ENCODE measurements around the gene DNAH11. TPM values are rescaled to one million over a fixed set of nuclear protein-coding genes. Genes with fewer than 3 reads are reported as not detected.

The DNAH11 gene
- total and polyA plus RNA-seq, 4 experiments from 2014 or later: 0.06 TPM; not detected in 3

DNA sequence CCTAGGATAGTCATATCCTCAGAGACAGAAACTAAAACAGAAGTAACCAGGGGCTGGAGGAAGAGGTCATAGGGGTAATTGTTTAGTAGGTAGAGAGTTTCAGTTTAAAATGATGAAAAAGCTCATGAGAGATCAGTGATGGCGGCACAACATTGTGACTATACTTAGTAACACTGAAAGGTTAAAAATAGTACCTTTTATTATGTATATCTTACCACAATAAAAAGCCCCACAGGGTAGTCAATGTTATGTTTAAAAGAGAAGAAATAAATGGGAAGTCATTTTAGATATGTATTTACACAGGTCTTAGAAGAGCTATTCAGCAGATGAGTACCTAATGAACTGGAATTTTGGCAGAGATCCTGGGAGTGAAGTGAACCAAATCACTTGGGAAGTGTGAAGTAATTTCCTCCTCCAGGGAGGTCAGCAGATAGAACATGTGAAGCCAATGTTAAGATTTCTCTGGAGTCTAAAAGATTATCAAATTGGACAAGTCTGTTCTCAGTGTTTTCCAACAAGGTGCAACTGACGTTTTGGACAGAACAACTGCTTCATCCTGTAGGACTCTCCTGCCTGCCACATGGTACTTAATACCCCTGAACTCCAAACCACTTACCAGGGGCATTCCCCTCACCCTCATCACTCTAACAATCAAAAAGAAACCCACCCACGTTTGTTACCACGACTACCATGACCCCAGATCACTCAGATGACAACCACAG, 396.5 kb downstream of the DNAH11 start:
- Histone ChIP-seq H3K27ac (ENCODE audit: low read depth, low read length) (no peak overlapping the region), H3K4me3 (ENCODE audit: low read length in 2 of 2) (no peak overlapping the region), H3K4me1 (ENCODE audit: insufficient read depth, low read length) (peaks cover 7% of the 10 kb centered on the region), H3K27me3 (ENCODE audit: insufficient read depth, low read length) (no peaks in the 10 kb centered on the region), H3K36me3 (ENCODE audit: insufficient read depth, low read length) (no peaks in the 10 kb centered on the region), H3K9me3 (ENCODE audit: control insufficient read depth in 1 of 2, low read length in 2 of 2) (no peaks in the 10 kb centered on the region)
- Mint-ChIP-seq H3K27me3 (no peaks in the 10 kb centered on the region), H3K4me1 (peaks cover under 1 to 23% (median 10%) of the 10 kb centered on the region in 4 donors), H3K36me3 (peaks cover 0 to 3% of the 10 kb centered on the region in 2 donors), H3K4me3 (no peak overlapping the region), H3K27ac (no peak overlapping the region), H3K9me3 (peaks cover 0 to 3% (median 0%) of the 10 kb centered on the region in 8 donors)
- intact Hi-C loops (cut with micrococcal nuclease): no loop called here
- CTCF ChIA-PET (ENCODE audit: partially characterized antibody): no interaction called here
- POLR2A ChIA-PET (ENCODE audit: partially characterized antibody): no interaction called here
- DNase-seq: no peak

DNA sequence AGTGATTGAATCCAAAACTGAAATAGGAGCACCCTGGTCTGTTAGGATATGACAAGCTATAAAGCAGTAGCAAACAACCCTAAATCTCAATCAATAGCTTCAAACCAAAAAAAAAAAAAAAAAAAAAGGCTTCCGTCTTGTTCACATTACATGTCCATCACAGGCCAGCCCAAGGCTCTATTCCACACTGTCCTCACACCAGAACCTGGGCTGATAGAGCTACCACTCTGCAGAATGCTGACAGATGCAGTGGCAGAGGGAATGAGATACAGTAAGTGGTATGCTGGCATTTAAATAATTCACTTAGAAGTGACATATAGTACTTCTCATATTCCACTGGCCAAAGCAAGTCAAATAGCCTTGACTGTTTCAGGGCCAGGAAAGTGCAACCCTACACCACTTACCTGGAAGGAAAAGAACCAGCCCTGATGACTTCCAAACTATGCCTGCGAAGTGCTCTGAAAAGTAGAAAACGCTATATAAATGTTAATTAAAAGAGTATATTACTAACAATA, 397.1 kb downstream of the DNAH11 start:
- no peaks in the 10 kb centered on the region for H3K9me3 ChIP-seq (ENCODE audit: control insufficient read depth in 1 of 2, low read length in 2 of 2)
- H3K36me3 ChIP-seq (ENCODE audit: insufficient read depth, low read length): no peaks in the 10 kb centered on the region
- H3K4me3 ChIP-seq (ENCODE audit: low read length in 2 of 2): no peak overlapping the region
- intact Hi-C loops (cut with micrococcal nuclease): no loop called here
- CTCF ChIA-PET (ENCODE audit: partially characterized antibody): no interaction called here
- H3K9me3 Mint-ChIP-seq: peaks cover 0 to 3% (median 0%) of the 10 kb centered on the region in 8 donors
- peaks cover 1 to 3% of the 10 kb centered on the region in 2 donors for H3K36me3 Mint-ChIP-seq
- POLR2A ChIA-PET (ENCODE audit: partially characterized antibody): no interaction called here
- peaks cover 13% of the 10 kb centered on the region for H3K4me1 ChIP-seq (ENCODE audit: insufficient read depth, low read length)
- no peak overlapping the region for H3K27ac ChIP-seq (ENCODE audit: low read depth, low read length)
- H3K4me1 Mint-ChIP-seq: peaks cover 4 to 29% (median 14%) of the 10 kb centered on the region in 4 donors
- H3K27me3 Mint-ChIP-seq: no peaks in the 10 kb centered on the region
- DNase-seq: no peak
- H3K27me3 ChIP-seq (ENCODE audit: insufficient read depth, low read length): no peaks in the 10 kb centered on the region
- H3K4me3 Mint-ChIP-seq: no peak overlapping the region
- no peak overlapping the region for H3K27ac Mint-ChIP-seq

DNA sequence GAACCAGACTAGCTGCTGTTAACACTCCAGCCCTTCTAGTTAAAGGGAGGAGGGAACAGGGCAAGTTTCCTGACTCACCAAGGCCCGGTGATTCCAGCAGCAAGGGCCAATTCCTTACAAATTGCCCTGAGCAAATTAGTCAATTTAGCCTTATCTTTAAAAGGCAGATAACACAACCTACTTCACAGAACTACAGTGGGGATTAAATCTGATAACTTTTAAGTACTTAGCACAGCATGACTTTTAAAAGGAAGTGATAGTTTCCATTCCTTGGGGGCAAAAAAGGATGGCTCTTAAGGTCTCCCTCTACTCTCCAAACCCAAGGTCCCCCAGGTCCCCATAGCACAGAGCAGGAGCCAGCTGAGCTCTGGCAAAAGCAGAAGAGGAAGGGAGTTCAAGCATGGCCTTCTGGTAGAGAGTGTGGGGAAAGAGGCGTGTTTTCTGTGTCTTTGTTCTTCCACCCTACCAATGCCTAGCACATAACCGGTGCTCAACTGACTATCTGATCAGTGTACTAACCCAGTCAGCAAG, 398.8 kb downstream of the DNAH11 start:
- ChIA-PET CTCF (ENCODE audit: partially characterized antibody) (no interaction called here), POLR2A (ENCODE audit: partially characterized antibody) (no interaction called here)
- no peaks in the 10 kb centered on the region for H3K27me3 ChIP-seq (ENCODE audit: insufficient read depth, low read length)
- H3K36me3 ChIP-seq (ENCODE audit: insufficient read depth, low read length): no peaks in the 10 kb centered on the region
- no peak overlapping the region for H3K27ac Mint-ChIP-seq
- H3K4me1 Mint-ChIP-seq: peaks cover 4 to 31% (median 17%) of the 10 kb centered on the region in 4 donors
- H3K4me1 ChIP-seq (ENCODE audit: insufficient read depth, low read length): peaks cover 15% of the 10 kb centered on the region
- DNase-seq: no peak
- H3K27me3 Mint-ChIP-seq: no peaks in the 10 kb centered on the region
- intact Hi-C loops (cut with micrococcal nuclease): no loop called here
- H3K4me3 Mint-ChIP-seq: peak overlapping the region in 1 of 8 donors; percentile 18
- H3K9me3 Mint-ChIP-seq: peaks cover 0 to 3% (median 0%) of the 10 kb centered on the region in 8 donors
- peaks cover 1 to 3% of the 10 kb centered on the region in 2 donors for H3K36me3 Mint-ChIP-seq
- H3K4me3 ChIP-seq (ENCODE audit: low read length in 2 of 2): no peak overlapping the region
- no peaks in the 10 kb centered on the region for H3K9me3 ChIP-seq (ENCODE audit: control insufficient read depth in 1 of 2, low read length in 2 of 2)
- no peak overlapping the region for H3K27ac ChIP-seq (ENCODE audit: low read depth, low read length)

DNA sequence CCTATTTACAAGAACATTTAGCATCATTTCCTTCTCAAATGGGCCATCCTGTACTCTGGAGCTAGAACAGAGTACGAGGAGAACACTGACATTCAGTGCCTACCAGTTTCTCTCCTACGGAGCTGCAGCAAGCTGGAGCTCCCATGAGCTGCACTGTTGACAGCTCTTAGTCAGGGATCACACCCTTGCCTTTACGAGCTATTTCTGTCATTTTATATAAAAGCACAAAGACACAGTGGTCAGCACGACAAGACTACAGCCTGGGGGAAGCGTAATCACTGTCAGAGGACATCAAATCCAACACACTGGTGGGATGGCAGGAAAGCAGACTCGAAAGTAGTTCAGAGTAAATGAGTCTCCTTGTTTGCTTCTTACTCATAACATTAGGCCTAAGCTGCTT, 400.1 kb downstream of the DNAH11 start:
- ChIA-PET POLR2A (ENCODE audit: partially characterized antibody) (no interaction called here), CTCF (ENCODE audit: partially characterized antibody) (no interaction called here)
- H3K27ac Mint-ChIP-seq: no peak overlapping the region
- Histone ChIP-seq H3K36me3 (ENCODE audit: insufficient read depth, low read length) (no peaks in the 10 kb centered on the region), H3K4me3 (ENCODE audit: low read length in 2 of 2) (no peak overlapping the region), H3K9me3 (ENCODE audit: control insufficient read depth in 1 of 2, low read length in 2 of 2) (no peaks in the 10 kb centered on the region), H3K4me1 (ENCODE audit: insufficient read depth, low read length) (peaks cover 15% of the 10 kb centered on the region), H3K27me3 (ENCODE audit: insufficient read depth, low read length) (no peaks in the 10 kb centered on the region), H3K27ac (ENCODE audit: low read depth, low read length) (no peak overlapping the region)
- H3K36me3 Mint-ChIP-seq: peaks cover 0 to 1% of the 10 kb centered on the region in 2 donors
- H3K4me1 Mint-ChIP-seq: peaks cover 4 to 36% (median 19%) of the 10 kb centered on the region in 4 donors
- H3K27me3 Mint-ChIP-seq: no peaks in the 10 kb centered on the region
- peak overlapping the region in 1 of 8 donors; percentile 34 for H3K4me3 Mint-ChIP-seq
- intact Hi-C loops (cut with micrococcal nuclease): no loop called here
- H3K9me3 Mint-ChIP-seq: no peaks in the 10 kb centered on the region
- no peak for DNase-seq

DNA sequence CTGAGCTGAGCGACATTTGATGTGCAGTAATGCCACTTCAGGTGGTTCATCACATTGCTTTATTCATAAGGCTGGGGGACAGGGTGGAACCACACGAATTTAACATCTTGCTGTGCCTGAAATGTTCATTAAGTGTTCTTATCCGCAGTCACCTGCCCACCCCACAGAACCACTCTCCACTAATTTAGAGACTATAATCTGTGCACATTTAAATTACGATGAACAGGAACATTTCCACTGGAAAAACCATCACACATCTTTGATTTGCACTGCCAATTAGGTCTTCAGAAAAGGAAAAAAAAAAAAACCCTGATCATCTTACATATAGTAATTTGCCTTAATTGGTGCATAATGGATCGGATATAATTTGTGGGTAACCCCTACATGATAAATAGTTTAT, 400.6 kb downstream of the DNAH11 start:
- POLR2A ChIA-PET (ENCODE audit: partially characterized antibody): no interaction called here
- H3K4me1 ChIP-seq (ENCODE audit: insufficient read depth, low read length): peaks cover 15% of the 10 kb centered on the region
- DNase-seq: no peak
- Mint-ChIP-seq H3K4me3 (peak overlapping the region in 5 of 8 donors; percentile 10 to 34 (median 12)), H3K36me3 (peaks cover 0 to 1% of the 10 kb centered on the region in 2 donors), H3K27ac (no peak overlapping the region), H3K4me1 (peaks cover 4 to 41% (median 20%) of the 10 kb centered on the region in 4 donors), H3K27me3 (no peaks in the 10 kb centered on the region), H3K9me3 (no peaks in the 10 kb centered on the region)
- H3K27ac ChIP-seq (ENCODE audit: low read depth, low read length): no peak overlapping the region
- H3K9me3 ChIP-seq (ENCODE audit: control insufficient read depth in 1 of 2, low read length in 2 of 2): no peaks in the 10 kb centered on the region
- intact Hi-C loops (cut with micrococcal nuclease): no loop called here
- CTCF ChIA-PET (ENCODE audit: partially characterized antibody): interaction anchor here (0.9 kb wide), 1 partner anchor 73 kb away, joined by 5 read pairs; no protein-coding TSS in a partner anchor
- no peak overlapping the region for H3K4me3 ChIP-seq (ENCODE audit: low read length in 2 of 2)
- no peaks in the 10 kb centered on the region for H3K36me3 ChIP-seq (ENCODE audit: insufficient read depth, low read length)
- H3K27me3 ChIP-seq (ENCODE audit: insufficient read depth, low read length): no peaks in the 10 kb centered on the region

DNA sequence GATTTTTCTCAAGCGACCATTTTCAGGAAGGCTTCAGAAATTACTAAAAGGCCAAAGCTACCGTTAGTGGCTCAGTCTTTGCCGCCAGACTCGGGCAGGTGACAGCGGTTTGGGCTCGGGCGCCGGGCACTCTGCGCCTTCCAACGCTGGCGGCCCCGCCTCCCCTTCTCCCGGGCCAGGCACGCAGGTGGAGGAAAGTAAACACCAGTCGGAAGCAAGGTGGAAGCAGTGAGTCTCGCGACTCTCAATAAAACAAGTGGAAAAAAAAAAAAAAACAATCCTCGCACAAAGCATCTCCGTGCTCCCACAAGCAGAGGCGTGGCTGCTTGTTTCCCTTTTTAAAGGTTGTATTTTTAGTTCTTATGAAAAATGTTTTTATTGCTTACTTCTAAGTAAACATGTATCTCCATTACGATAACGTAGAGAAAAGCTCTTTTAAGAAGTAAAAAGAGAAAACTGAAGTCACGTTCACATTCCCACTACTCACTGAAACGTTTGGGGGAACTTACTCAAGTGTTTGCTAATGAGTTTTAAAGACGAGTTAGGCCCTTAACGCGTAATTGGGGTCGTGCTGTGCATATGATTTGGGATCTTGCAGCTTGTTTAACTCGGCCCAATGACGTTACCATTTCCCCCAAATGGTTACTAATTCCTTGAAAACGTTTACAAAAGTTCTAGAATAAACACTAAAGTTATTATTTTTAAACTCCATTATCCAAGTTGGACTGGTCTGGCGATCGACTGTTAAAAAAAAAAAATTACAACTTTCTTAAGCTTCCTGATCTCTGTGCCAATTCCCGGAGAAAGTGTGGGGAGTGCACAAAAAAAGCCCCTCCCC, 402.0 kb downstream of the DNAH11 start:
- peak overlapping the region in 5 of 7 donors; percentile 8 to 88 (median 83) for H3K27ac Mint-ChIP-seq
- peaks cover 4 to 37% (median 19%) of the 10 kb centered on the region in 4 donors for H3K4me1 Mint-ChIP-seq
- H3K9me3 Mint-ChIP-seq: no peaks in the 10 kb centered on the region
- Histone ChIP-seq H3K4me3 (ENCODE audit: low read length in 2 of 2) (peak overlapping the region in 1 of 2 donors; percentile 44), H3K36me3 (ENCODE audit: insufficient read depth, low read length) (no peaks in the 10 kb centered on the region), H3K9me3 (ENCODE audit: control insufficient read depth in 1 of 2, low read length in 2 of 2) (no peaks in the 10 kb centered on the region), H3K4me1 (ENCODE audit: insufficient read depth, low read length) (peaks cover 15% of the 10 kb centered on the region), H3K27me3 (ENCODE audit: insufficient read depth, low read length) (no peaks in the 10 kb centered on the region), H3K27ac (ENCODE audit: low read depth, low read length) (no peak overlapping the region)
- POLR2A ChIA-PET (ENCODE audit: partially characterized antibody): interaction anchor here (0.6 to 1.0 kb wide), 3 partner anchors 23 to 517 kb away, joined by 3 to 4 read pairs (median 4); partner anchors contain the start of gene SP4
- intact Hi-C loops (cut with micrococcal nuclease): loop anchor here (5.0 kb wide), 1 partner anchor 93 kb away; no protein-coding TSS in a partner anchor
- H3K4me3 Mint-ChIP-seq: peak overlapping the region; percentile 83 to 94 (median 88)
- CTCF ChIA-PET (ENCODE audit: partially characterized antibody): interaction anchor here (0.7 to 1.6 kb wide), 4 partner anchors 9 to 836 kb away, joined by 3 to 4 read pairs (median 4); no protein-coding TSS in a partner anchor
- H3K36me3 Mint-ChIP-seq: peaks cover 0 to 1% of the 10 kb centered on the region in 2 donors
- DNase-seq: peak in 3 of 5 donors; percentile 8 to 39 (median 9)
- H3K27me3 Mint-ChIP-seq: peaks cover 0 to 4% of the 10 kb centered on the region in 2 donors
